ENCODE results near the gene LRRC1.

The LRRC1 gene

GRCh38 chr6:53825532-53826321 lies 30.9 kb downstream of the LRRC1 start:
- no peak overlapping the region for H4K91ac ChIP-seq (ENCODE audit: low read length)

GRCh38 chr6:53827531-53827930 lies 32.7 kb downstream of the LRRC1 start:
- H3K9ac ChIP-seq (ENCODE audit: low read length), result no peak overlapping the region
- no peak overlapping the region for H3K27ac ChIP-seq (ENCODE audit: low read length, poor library complexity, severe bottlenecking)
- no peak overlapping the region for H4K91ac ChIP-seq (ENCODE audit: low read length)
- no peak overlapping the region for H3K4ac ChIP-seq (ENCODE audit: low read depth in 1 of 2, low read length in 2 of 2)
- no peak overlapping the region for H2AK5ac ChIP-seq (ENCODE audit: low read length, severe bottlenecking)
- no peak overlapping the region for H4K8ac ChIP-seq (ENCODE audit: low read length)
- H3K23ac ChIP-seq (ENCODE audit: low read length in 2 of 2), result no peak overlapping the region
- no peak overlapping the region for H2BK120ac ChIP-seq (ENCODE audit: low read depth, low read length)
- H3K4me1 ChIP-seq (ENCODE audit: control insufficient read depth, insufficient read depth, low read depth, low read length), result no peaks in the 10 kb centered on the region
- 82% methylated on average over 1 of the region's 1 CpG for WGBS
- no peak overlapping the region for H3K18ac ChIP-seq (ENCODE audit: low read depth in 1 of 2, low read length in 2 of 2)
- no peak overlapping the region for H2BK5ac ChIP-seq (ENCODE audit: low read depth, low read length, poor library complexity, severe bottlenecking)
- H3K27me3 ChIP-seq (ENCODE audit: control insufficient read depth in 1 of 2, insufficient read depth in 1 of 2, low read length in 2 of 2), result no peaks in the 10 kb centered on the region
- no peak overlapping the region for H2BK12ac ChIP-seq (ENCODE audit: low read length in 2 of 2)
- peaks cover 35% of the 10 kb centered on the region for H3K79me1 ChIP-seq (replicated peaks; ENCODE audit: low read length, poor library complexity, severe bottlenecking)
- H3K9me3 ChIP-seq (ENCODE audit: control insufficient read depth, low read length), result no peaks in the 10 kb centered on the region
- no peak overlapping the region for H2AFZ ChIP-seq (ENCODE audit: low read depth, low read length)
- H3K4me3 ChIP-seq (ENCODE audit: insufficient read depth in 1 of 2, low read depth in 1 of 2, low read length in 2 of 2), result no peak overlapping the region
- no peak overlapping the region for H3K14ac ChIP-seq (ENCODE audit: low read length in 2 of 2)
- H3K36me3 ChIP-seq (ENCODE audit: control insufficient read depth in 1 of 2, insufficient read depth in 2 of 2, low read depth in 1 of 2, low read length in 2 of 2), result no peaks in the 10 kb centered on the region
- H3K4me2 ChIP-seq (ENCODE audit: low read length, poor library complexity, severe bottlenecking), result no peak overlapping the region
- H2BK15ac ChIP-seq (ENCODE audit: low read depth, poor library complexity, severe bottlenecking), result no peak overlapping the region
- DNase-seq, result no peak

More at GRCh38 chr6:53825532-53826321, 30.9 kb downstream of the LRRC1 start:
- peak overlapping the region in 1 of 2 experiments; percentile 41 for H3K4me3 ChIP-seq (ENCODE audit: insufficient read depth in 1 of 2, low read depth in 1 of 2, low read length in 2 of 2)
- no peak overlapping the region for H3K14ac ChIP-seq (ENCODE audit: low read length in 2 of 2)
- no peaks in the 10 kb centered on the region for H3K4me1 ChIP-seq (ENCODE audit: control insufficient read depth, insufficient read depth, low read depth, low read length)
- H2BK120ac ChIP-seq (ENCODE audit: low read depth, low read length), result no peak overlapping the region
- 81% methylated on average over 5 of the region's 7 CpGs for WGBS
- H3K9ac ChIP-seq (ENCODE audit: low read length), result no peak overlapping the region
- no peak overlapping the region for H2BK5ac ChIP-seq (ENCODE audit: low read depth, low read length, poor library complexity, severe bottlenecking)
- H4K8ac ChIP-seq (ENCODE audit: low read length), result no peak overlapping the region
- H2AK5ac ChIP-seq (ENCODE audit: low read length, severe bottlenecking), result no peak overlapping the region
- no peak overlapping the region for H2BK12ac ChIP-seq (ENCODE audit: low read length in 2 of 2)
- DNase-seq, result no peak
- H3K27ac ChIP-seq (ENCODE audit: low read length, poor library complexity, severe bottlenecking), result no peak overlapping the region
- no peak overlapping the region for H3K4me2 ChIP-seq (ENCODE audit: low read length, poor library complexity, severe bottlenecking)
- no peak overlapping the region for H3K18ac ChIP-seq (ENCODE audit: low read depth in 1 of 2, low read length in 2 of 2)
- no peak overlapping the region for H2AFZ ChIP-seq (ENCODE audit: low read depth, low read length)
- no peaks in the 10 kb centered on the region for H3K9me3 ChIP-seq (ENCODE audit: control insufficient read depth, low read length)
- H3K27me3 ChIP-seq (ENCODE audit: control insufficient read depth in 1 of 2, insufficient read depth in 1 of 2, low read length in 2 of 2), result no peaks in the 10 kb centered on the region
- H3K79me1 ChIP-seq (replicated peaks; ENCODE audit: low read length, poor library complexity, severe bottlenecking), result peaks cover 36% of the 10 kb centered on the region
- no peak overlapping the region for H3K23ac ChIP-seq (ENCODE audit: low read length in 2 of 2)
- no peak overlapping the region for H2BK15ac ChIP-seq (ENCODE audit: low read depth, poor library complexity, severe bottlenecking)
- H3K4ac ChIP-seq (ENCODE audit: low read depth in 1 of 2, low read length in 2 of 2), result no peak overlapping the region
- H3K36me3 ChIP-seq (ENCODE audit: control insufficient read depth in 1 of 2, insufficient read depth in 2 of 2, low read depth in 1 of 2, low read length in 2 of 2), result no peaks in the 10 kb centered on the region

- Histone ChIP-seq H3K79me1 (replicated peaks; ENCODE audit: low read length, poor library complexity, severe bottlenecking) (peaks cover 32% of the 10 kb centered on the region), H3K9ac (ENCODE audit: low read length) (no peak overlapping the region), H3K4me2 (ENCODE audit: low read length, poor library complexity, severe bottlenecking) (no peak overlapping the region), H2BK5ac (ENCODE audit: low read depth, low read length, poor library complexity, severe bottlenecking) (no peak overlapping the region), H3K4ac (ENCODE audit: low read depth in 1 of 2, low read length in 2 of 2) (no peak overlapping the region), H3K4me1 (ENCODE audit: control insufficient read depth, insufficient read depth, low read depth, low read length) (no peaks in the 10 kb centered on the region), H3K18ac (ENCODE audit: low read depth in 1 of 2, low read length in 2 of 2) (peak overlapping the region in 1 of 2 experiments; percentile 5), H3K36me3 (ENCODE audit: control insufficient read depth in 1 of 2, insufficient read depth in 2 of 2, low read depth in 1 of 2, low read length in 2 of 2) (no peaks in the 10 kb centered on the region), H3K23ac (ENCODE audit: low read length in 2 of 2) (no peak overlapping the region), H2BK12ac (ENCODE audit: low read length in 2 of 2) (no peak overlapping the region), H4K91ac (ENCODE audit: low read length) (no peak overlapping the region), H3K9me3 (ENCODE audit: control insufficient read depth, low read length) (no peaks in the 10 kb centered on the region), H2AK5ac (ENCODE audit: low read length, severe bottlenecking) (no peak overlapping the region), H3K4me3 (ENCODE audit: insufficient read depth in 1 of 2, low read depth in 1 of 2, low read length in 2 of 2) (no peak overlapping the region), H2BK15ac (ENCODE audit: low read depth, poor library complexity, severe bottlenecking) (no peak overlapping the region), H2AFZ (ENCODE audit: low read depth, low read length) (no peak overlapping the region), H2BK120ac (ENCODE audit: low read depth, low read length) (no peak overlapping the region), H3K27me3 (ENCODE audit: control insufficient read depth in 1 of 2, insufficient read depth in 1 of 2, low read length in 2 of 2) (no peaks in the 10 kb centered on the region), H3K27ac (ENCODE audit: low read length, poor library complexity, severe bottlenecking) (no peak overlapping the region), H3K14ac (ENCODE audit: low read length in 2 of 2) (peak overlapping the region in 1 of 2 experiments; percentile 58), H4K8ac (ENCODE audit: low read length) (peak overlapping the region; percentile 53)
- DNase-seq, result no peak
- WGBS, result 95% methylated on average over 2 of the region's 2 CpGs
Measured at GRCh38 chr6:53828215-53828614, 33.4 kb downstream of the LRRC1 start.

GRCh38 chr6:53828966-53829697 lies 34.3 kb downstream of the LRRC1 start:
- Histone ChIP-seq H2BK12ac (ENCODE audit: low read length in 2 of 2) (no peak overlapping the region), H4K8ac (ENCODE audit: low read length) (no peak overlapping the region), H3K79me1 (replicated peaks; ENCODE audit: low read length, poor library complexity, severe bottlenecking) (peaks cover 34% of the 10 kb centered on the region), H3K18ac (ENCODE audit: low read depth in 1 of 2, low read length in 2 of 2) (no peak overlapping the region), H4K91ac (ENCODE audit: low read length) (no peak overlapping the region), H2BK15ac (ENCODE audit: low read depth, poor library complexity, severe bottlenecking) (no peak overlapping the region), H3K4me2 (ENCODE audit: low read length, poor library complexity, severe bottlenecking) (no peak overlapping the region), H2BK5ac (ENCODE audit: low read depth, low read length, poor library complexity, severe bottlenecking) (no peak overlapping the region), H3K14ac (ENCODE audit: low read length in 2 of 2) (no peak overlapping the region), H3K27ac (ENCODE audit: low read length, poor library complexity, severe bottlenecking) (no peak overlapping the region), H3K4me3 (ENCODE audit: insufficient read depth in 1 of 2, low read depth in 1 of 2, low read length in 2 of 2) (no peak overlapping the region), H2AK5ac (ENCODE audit: low read length, severe bottlenecking) (no peak overlapping the region), H3K23ac (ENCODE audit: low read length in 2 of 2) (no peak overlapping the region), H3K36me3 (ENCODE audit: control insufficient read depth in 1 of 2, insufficient read depth in 2 of 2, low read depth in 1 of 2, low read length in 2 of 2) (no peaks in the 10 kb centered on the region), H3K4me1 (ENCODE audit: control insufficient read depth, insufficient read depth, low read depth, low read length) (no peaks in the 10 kb centered on the region), H3K27me3 (ENCODE audit: control insufficient read depth in 1 of 2, insufficient read depth in 1 of 2, low read length in 2 of 2) (no peaks in the 10 kb centered on the region), H2AFZ (ENCODE audit: low read depth, low read length) (no peak overlapping the region), H3K9me3 (ENCODE audit: control insufficient read depth, low read length) (no peaks in the 10 kb centered on the region), H3K9ac (ENCODE audit: low read length) (no peak overlapping the region), H3K4ac (ENCODE audit: low read depth in 1 of 2, low read length in 2 of 2) (no peak overlapping the region), H2BK120ac (ENCODE audit: low read depth, low read length) (no peak overlapping the region)
- WGBS, result 86% methylated on average over 3 of the region's 3 CpGs
- no peak for DNase-seq
